ENCODE measurements around the gene TNIP2.
"Not testable (repeated sequence)": the region's sequence is repeated elsewhere in the genome, so short reads cannot be mapped to it uniquely, and the experiment has no call there.

Gene TNIP2

GRCh38 chr4:2794486-2795299, 38.6 kb upstream of the TNIP2 start:
- no peak for DNase-seq (ENCODE audit: low read depth in 1 of 2, low spot score in 1 of 2)

DNA sequence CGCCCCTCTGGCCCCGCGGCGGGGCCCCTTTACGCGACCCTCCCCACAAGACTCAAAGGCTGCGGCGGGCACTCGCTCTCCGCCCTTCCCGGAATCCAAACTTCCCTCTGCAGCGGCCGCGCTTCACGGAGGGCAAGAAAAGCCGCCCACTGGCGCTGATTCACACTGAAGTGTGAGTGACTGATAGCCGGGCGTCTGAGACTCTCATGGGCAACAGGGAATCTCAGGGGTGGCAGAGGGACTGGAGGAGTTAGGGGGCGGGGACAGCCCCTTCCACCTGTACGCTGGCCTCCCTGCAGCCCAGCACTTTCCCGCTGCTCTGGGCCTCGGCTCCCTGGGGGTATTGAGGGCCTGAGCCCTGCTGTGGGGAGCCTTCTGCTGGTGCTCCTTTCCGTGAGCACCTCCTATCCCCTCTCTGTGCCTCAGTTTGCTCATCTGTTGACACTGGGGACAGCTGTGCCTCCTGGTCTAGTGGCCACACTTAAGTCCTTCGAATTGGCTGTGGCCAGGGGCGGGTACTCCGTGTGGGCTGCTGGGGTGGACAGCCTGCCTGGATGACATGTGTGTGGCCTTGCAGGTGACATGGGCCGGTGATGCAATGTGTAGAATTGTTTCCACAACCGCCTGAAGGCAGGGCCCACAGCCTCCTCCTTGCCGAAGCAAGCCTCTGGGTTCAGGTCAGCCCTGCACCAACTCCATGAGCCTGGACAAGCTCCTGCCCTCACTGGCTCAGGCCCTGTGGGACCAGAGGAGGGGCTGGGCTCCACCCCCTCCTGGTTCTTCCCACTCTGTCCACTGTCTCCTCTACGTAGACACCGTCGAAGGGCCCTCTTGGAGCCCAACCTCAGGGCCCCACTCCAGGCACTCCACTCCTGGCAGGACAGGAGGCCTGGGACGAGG, 37.7 kb upstream of the TNIP2 start:
- DNase-seq (ENCODE audit: low read depth in 1 of 2, low spot score in 1 of 2): peak in 1 of 2 donors; percentile 43

DNA sequence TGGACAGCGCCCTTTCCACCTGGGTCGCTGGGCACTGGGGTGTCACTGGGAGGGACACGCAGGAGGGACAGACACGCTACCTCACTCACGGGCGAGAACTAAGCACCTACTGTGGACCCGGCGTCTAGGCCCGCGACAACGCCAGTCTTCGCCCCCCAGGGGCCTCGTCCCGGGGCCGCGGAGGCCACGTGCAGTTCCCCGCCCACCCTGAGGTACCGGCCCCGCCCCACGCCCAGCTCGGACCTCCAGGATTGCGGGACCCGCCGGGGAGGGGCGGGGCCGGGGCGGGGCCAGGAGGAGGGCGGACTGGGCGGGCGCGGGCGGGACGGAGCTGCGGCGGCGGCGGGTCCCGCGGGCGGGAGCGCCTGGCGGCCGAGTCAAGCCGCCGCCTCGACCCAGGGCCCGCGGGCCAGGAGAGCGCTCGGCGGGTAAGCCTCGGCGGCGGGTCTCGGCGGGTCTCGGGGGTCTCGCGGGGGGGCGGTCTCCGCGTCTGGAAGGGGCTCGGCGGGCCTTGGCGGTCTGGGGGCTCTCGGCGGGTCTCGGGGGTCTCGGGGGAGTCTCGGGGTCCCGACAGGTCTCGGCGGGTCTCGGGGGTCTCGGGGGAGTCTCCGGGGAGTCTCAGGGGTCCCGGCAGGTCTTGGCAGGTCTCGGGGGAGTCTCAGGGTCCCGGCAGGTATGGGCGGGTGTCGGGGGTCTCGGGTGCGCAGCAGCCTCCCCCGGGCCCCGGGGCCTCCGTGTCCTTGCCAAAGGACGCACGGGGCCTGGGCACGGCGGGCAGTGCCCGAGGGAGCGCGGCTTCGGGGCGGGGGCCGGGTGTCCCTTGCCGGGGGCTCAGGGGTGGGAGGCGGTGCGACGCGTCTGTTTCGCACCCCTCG, 36.8 kb upstream of the TNIP2 start, which contains the start of gene SH3BP2:
TSS of gene SH3BP2 (plus strand) at position 375 of the 875 bp plus-strand sequence. CDS start 27,533 bp downstream, outside the sequence.
- DNase-seq (ENCODE audit: low read depth in 1 of 2, low spot score in 1 of 2): peak in 1 of 2 donors; percentile 56

DNA sequence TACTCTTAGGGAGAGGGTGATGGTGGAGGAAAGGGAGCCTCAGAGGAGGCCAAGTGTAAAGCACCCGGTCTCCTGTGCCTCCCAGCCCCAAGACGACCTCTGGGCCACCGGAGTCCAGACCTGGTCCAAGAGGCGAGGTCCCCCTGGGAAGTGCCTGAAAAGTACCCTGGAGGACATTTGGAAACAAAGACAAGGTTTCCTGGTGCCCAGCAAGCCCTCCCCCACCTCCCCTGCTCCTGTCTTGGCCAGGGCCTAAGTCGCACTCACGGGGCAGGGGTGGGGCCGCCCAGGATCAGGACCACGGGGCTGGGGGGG, 36.2 kb upstream of the TNIP2 start:
- DNase-seq (ENCODE audit: low read depth in 1 of 2, low spot score in 1 of 2): no peak

- no peak for DNase-seq (ENCODE audit: low read depth in 1 of 2, low spot score in 1 of 2)
These were observed 35.6 kb upstream of the TNIP2 start for GRCh38 chr4:2791518-2792395.

DNA sequence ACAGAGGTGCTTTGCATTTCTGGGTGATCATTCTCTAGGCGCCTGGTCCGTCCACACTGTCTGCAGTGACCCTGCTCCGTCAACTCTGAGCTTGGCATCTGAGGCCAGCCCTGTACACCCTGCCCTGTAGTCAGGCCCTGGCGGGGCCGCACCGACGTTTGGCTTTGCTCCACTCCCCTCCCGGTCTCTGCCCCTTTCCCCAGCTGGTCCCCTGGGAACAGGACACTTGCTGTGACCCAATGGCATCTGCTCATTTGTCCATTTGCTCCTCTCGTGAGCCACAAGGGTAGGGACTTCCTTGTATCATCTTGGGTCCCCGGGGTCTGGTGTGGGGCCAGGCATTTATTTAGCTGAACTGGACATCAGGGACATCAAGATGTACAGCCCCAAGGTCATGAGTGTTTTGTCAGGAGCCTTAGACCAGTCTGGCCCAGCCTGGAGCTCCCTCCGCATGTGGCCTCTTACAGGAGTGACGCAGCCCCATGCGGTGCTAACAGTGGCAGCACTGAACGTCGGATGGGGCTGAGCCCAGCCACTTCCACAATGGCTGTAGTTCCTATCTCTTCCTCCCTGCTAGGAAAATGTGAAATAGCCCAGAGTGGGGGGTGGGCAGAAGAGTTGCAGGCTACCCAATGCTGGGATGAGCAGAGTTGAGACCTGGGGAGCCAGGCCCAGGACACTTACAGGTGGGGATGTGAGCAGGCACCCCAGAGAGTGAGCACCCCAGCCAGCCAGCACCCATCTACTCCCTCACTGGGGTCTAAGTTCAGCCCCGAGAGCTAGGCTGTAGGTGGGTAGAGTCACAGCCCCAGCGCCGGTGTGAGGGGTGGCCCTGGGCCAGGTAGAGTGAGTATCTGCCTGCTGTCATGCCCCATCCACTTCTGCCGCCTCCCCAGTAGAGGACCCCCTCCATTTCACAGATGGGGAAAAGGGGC, 34.7 kb upstream of the TNIP2 start:
- no peak for DNase-seq (ENCODE audit: low read depth in 1 of 2, low spot score in 1 of 2)

DNA sequence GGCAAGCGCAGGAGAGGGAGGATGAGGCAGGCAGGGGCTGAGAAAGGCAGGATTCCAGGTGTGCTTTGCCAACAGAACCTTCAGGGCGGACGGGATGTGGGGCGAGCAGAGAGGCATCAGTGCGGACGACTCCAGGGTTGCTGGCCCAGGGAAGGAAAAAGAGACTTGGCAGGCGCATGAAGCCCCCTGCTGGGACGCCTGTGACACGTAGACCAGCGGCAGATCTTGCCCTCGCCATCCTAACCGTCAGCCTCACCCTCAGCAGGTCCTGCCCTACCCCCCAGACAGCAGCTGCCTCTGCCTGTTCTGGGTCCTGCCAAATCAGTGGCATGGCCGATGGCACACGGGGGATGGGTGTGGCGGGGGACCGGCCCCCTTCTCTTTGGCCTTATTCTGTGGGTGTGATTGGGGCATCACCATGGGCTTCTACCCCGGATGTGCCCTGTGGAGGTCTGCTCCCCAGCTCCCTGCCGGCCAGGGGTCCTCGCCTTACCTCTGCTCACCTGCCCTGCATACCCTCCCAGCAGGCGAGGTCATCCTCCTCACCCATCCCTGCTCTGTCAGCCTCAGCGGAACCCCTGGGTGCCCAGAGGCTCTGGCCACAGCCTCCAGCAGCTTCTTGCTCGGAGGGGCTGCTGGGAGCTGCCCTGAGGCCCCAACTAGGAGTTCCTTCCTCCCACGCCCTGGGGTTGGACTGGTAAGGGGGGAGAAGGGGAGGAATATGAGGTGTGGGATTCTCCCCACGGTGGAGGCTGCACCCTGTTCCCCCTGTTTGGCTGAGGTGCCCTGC, 33.9 kb upstream of the TNIP2 start:
- no peak for DNase-seq (ENCODE audit: low read depth in 1 of 2, low spot score in 1 of 2)

DNA sequence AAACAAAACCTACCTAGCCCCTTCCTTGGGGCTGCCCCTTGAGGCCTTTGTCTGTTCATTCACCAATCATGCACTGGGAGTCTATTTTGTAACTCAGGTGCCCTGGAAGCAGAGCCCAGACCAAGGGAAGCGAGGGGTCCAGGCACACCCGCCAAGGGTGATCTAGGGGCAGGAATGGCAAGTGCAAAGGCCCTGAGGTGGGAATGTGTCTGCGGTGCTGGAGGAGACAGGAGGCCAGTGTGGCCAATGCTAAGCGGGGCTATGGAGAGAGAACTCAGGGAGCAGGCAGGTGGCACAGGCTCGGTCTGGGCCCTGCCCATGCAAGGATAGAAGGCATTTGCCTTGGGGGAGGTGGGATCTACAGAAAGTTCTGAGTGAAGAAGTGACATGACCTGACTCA, 33.2 kb upstream of the TNIP2 start:
- DNase-seq (ENCODE audit: low read depth in 1 of 2, low spot score in 1 of 2): no peak

- no peak for DNase-seq (ENCODE audit: low read depth in 1 of 2, low spot score in 1 of 2)
These were observed 32.5 kb upstream of the TNIP2 start for GRCh38 chr4:2788532-2789103.

DNA sequence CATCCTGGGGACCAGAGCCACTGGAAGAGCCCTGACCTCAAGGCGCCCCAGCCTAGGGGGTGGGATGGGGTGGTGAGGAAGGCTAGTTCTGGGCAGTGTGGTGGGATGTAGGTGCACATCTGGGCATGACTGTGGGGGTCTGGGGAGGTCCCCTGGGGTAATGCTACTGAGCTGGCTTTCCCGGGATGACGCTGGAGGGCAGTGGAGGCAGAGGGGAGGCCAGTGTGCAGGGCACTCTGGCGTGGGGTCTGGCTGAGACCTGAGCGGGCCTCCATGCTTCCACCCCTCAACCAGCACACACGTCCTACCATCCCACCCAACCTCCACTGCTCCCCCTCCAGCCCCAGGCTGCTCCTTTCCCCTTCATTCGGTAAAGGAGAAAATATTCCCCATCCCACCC, 32.0 kb upstream of the TNIP2 start:
- no peak for DNase-seq (ENCODE audit: low read depth in 1 of 2, low spot score in 1 of 2)

DNA sequence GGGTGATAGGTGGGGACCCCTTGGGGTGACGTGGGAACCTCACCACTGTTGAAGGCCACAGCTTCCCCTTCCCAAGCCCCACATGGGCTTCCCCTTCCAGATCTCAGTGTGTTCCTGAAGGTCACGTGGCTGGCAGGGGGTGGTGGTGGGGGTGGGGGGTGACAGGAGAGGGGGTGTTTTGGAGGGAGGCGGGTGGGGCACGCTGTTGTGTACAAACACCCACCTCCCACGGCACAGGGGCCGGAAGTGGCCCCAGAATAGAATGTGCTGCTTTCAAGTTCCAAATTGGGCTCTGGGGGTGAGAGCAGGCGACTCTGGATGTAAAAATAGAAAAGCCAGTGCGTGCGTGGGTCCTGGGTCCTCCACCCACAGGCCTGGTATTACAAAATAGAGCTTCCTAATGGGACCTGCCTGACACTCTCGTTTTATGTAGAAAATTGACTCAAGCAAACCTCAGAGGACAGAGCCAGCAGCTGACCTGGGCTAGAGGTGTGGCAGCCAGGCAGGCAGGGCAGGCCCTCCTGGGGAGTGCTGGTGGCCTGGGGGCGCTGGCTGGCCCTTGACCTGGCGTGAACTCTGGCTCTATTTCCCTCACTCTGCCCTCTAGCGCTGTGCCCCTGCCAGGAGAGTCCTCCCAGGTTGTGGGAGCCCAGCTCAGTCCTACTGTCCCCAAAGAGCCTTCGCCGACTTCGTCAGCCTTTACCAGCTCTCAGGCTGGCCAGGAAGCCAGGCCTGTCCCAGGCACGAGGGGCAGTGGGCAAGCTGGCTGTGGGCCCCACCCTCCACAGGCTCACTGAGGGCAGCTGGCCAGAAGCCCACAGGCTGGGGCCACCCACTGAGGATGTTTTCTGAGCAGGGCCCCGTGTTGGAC, 31.3 kb upstream of the TNIP2 start:
- peak in 1 of 2 donors; percentile 41 for DNase-seq (ENCODE audit: low read depth in 1 of 2, low spot score in 1 of 2)

GRCh38 chr4:2786794-2787229, 30.7 kb upstream of the TNIP2 start:
- no peak for DNase-seq (ENCODE audit: low read depth in 1 of 2, low spot score in 1 of 2)

- peak in 1 of 2 donors; percentile 66 for DNase-seq (ENCODE audit: low read depth in 1 of 2, low spot score in 1 of 2)
These were observed 30.1 kb upstream of the TNIP2 start for GRCh38 chr4:2786152-2786671.

GRCh38 chr4:2785613-2786012, 29.5 kb upstream of the TNIP2 start:
- DNase-seq (ENCODE audit: low read depth in 1 of 2, low spot score in 1 of 2): no peak

DNA sequence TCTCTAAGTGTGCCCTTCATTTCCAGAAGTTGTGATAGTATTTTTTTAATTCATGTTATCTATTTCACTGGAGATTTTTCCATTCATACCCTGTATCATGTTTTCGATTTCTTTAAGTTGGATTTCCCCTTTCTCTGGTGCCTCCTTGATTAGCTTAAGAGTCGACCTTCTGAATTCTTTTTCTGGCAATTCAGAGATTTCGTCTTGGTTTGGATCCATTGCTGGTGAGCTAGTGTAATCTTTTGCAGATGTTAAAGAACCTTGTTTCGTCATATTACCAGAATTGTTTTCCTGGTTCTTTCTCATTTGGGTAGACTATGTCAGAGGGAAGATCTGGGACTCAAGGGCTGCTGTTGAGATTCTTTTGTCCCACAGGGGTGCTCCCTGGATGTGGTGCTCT, 27.7 kb upstream of the TNIP2 start:
- no peak for DNase-seq (ENCODE audit: low read depth in 1 of 2, low spot score in 1 of 2)

DNA sequence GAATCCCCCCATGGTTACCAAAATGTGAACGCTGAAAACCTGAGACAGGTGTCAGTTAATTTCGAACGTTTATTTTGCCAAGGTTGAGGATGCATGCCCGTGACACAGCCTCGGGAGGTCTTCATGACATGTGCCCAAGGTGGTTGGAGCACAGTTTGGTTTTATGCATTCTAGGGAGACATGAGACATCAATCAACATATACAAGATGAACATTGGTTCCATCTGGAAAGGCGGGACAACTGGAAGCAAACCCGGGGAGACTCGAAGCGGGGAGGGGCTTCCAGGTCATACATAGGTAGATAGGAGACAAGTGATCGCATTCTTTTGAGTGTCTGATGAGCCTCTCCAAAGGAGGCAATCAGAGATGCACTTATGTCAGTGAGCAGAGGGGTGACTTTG, 25.8 kb upstream of the TNIP2 start:
- no peak for DNase-seq (ENCODE audit: low read depth in 1 of 2, low spot score in 1 of 2)

- DNase-seq (ENCODE audit: low read depth in 1 of 2, low spot score in 1 of 2): not testable (repeated sequence)
These were observed 24.5 kb upstream of the TNIP2 start for GRCh38 chr4:2780643-2781042.
